Neuronal stem cell (in vitro differentiated cells): Measurements from ENCODE around the gene CFAP68.

Experiments
- DNase-seq: peaks from one replicate; pipeline ENCODE4 v3.0.0-alpha.2; 2013; ENCODE audit warnings: low spot score
- H2AFZ ChIP-seq: one replicate; pipeline ENCODE4 v1.6.1; 2013; ENCODE audit warnings: mild to moderate bottlenecking, low read length, inconsistent platforms
- H2AK5ac ChIP-seq: 2 replicates; pipeline ENCODE4 v1.6.1; 2013; ENCODE audit warnings: low read depth, mild to moderate bottlenecking, inconsistent platforms, low read length, moderate library complexity, mixed read lengths
- H2BK120ac ChIP-seq: 2 replicates; pipeline ENCODE4 v1.6.1; 2013; ENCODE audit warnings: low read depth, mild to moderate bottlenecking, inconsistent platforms, low read length, moderate library complexity, mixed read lengths
- H2BK12ac ChIP-seq: one replicate; pipeline ENCODE4 v1.6.1; 2013; ENCODE audit warnings: low read length, inconsistent platforms
- H2BK15ac ChIP-seq: 2 replicates; pipeline ENCODE4 v1.6.1; 2013; ENCODE audit warnings: mild to moderate bottlenecking, low read length, inconsistent platforms, mixed read lengths
- H2BK5ac ChIP-seq: one replicate; pipeline ENCODE4 v1.6.1; 2013; ENCODE audit warnings: inconsistent platforms, mild to moderate bottlenecking, low read length, moderate library complexity
- H3K14ac ChIP-seq: one replicate; pipeline ENCODE4 v1.6.1; 2013; ENCODE audit warnings: low read length, inconsistent platforms
- H3K18ac ChIP-seq: 2 replicates; pipeline ENCODE4 v1.6.1; 2013; ENCODE audit warnings: low read length, inconsistent platforms
- H3K23ac ChIP-seq: 2 replicates; pipeline ENCODE4 v1.6.1; 2013; ENCODE audit warnings: low read depth, mild to moderate bottlenecking, mixed read lengths, low read length, inconsistent platforms; ENCODE audit not compliant: poor library complexity
- H3K27ac ChIP-seq: replicated peaks from 3 replicates; pipeline ENCODE4 v1.5.1; 2013; ENCODE audit warnings: low read length, inconsistent platforms
- H3K27me3 ChIP-seq, 3 experiments: 2 replicates each; pipeline ENCODE4 v1.6.1; 2013; ENCODE audit warnings: low read length in 3 of 3, mild to moderate bottlenecking in 2 of 3, inconsistent platforms in 1 of 3, low read depth in 1 of 3, mixed read lengths in 1 of 3, moderate library complexity in 1 of 3; ENCODE audit not compliant: control insufficient read depth in 3 of 3, insufficient read depth in 3 of 3
- H3K36me3 ChIP-seq, 2 donors: replicated peaks in 1 of 2; 2 replicates each; pipeline ENCODE4 v1.6.1; 2013; ENCODE audit warnings: low read length in 2 of 2; ENCODE audit not compliant: control insufficient read depth in 2 of 2, insufficient read depth in 2 of 2
- H3K4ac ChIP-seq: 2 replicates; pipeline ENCODE4 v1.6.1; 2013; ENCODE audit warnings: inconsistent platforms, mild to moderate bottlenecking, low read length, moderate library complexity
- H3K4me1 ChIP-seq, 2 donors: 1 replicate in 1 of 2; 2 replicates in 1 of 2; pipeline ENCODE4 v1.6.1; 2013; ENCODE audit warnings: low read length in 2 of 2, low read depth in 1 of 2; ENCODE audit not compliant: control insufficient read depth in 2 of 2, insufficient read depth in 1 of 2
- H3K4me2 ChIP-seq: one replicate; pipeline ENCODE4 v1.6.1; 2013; ENCODE audit warnings: mild to moderate bottlenecking, low read length, inconsistent platforms; ENCODE audit not compliant: insufficient read depth, poor library complexity, severe bottlenecking
- H3K4me3 ChIP-seq, 2 donors: 2 replicates each; pipeline ENCODE4 v1.5.1; 2013; ENCODE audit warnings: low read length in 2 of 2, mild to moderate bottlenecking in 2 of 2, inconsistent platforms in 1 of 2, moderate library complexity in 1 of 2
- H3K79me1 ChIP-seq: one replicate; pipeline ENCODE4 v1.6.1; 2013; ENCODE audit warnings: low read depth, mild to moderate bottlenecking, inconsistent platforms, low read length, moderate library complexity
- H3K9ac ChIP-seq: one replicate; pipeline ENCODE4 v1.6.1; 2013; ENCODE audit warnings: mild to moderate bottlenecking, low read depth, low read length, inconsistent platforms; ENCODE audit not compliant: poor library complexity
- H3K9me3 ChIP-seq, 2 donors: replicated peaks in 1 of 2; 2 replicates each; pipeline versions ENCODE3 to v1.6.1; 2013; ENCODE audit warnings: low read length in 2 of 2, mild to moderate bottlenecking in 2 of 2, inconsistent platforms in 1 of 2, low read depth in 1 of 2, mixed read lengths in 1 of 2, moderate library complexity in 1 of 2; ENCODE audit not compliant: control insufficient read depth in 2 of 2, insufficient read depth in 1 of 2
- H4K8ac ChIP-seq: one replicate; pipeline ENCODE4 v1.6.1; 2013; ENCODE audit warnings: low read depth, mild to moderate bottlenecking, inconsistent platforms, low read length, moderate library complexity
- H4K91ac ChIP-seq: one replicate; pipeline ENCODE4 v1.6.1; 2013; ENCODE audit warnings: low read length, low read depth, mild to moderate bottlenecking, inconsistent platforms; ENCODE audit not compliant: poor library complexity
- WGBS, 2 donors: extraction: QIAGEN DNeasy Blood & Tissue Kit; methylation state at CpG; one replicate each; pipeline ENCODE4 v1.1.7; 2013; ENCODE audit warnings: missing lambda C conversion rate in 2 of 2, mixed read lengths in 1 of 2; ENCODE audit not compliant: insufficient read length in 2 of 2, insufficient replicate concordance in 1 of 2; ENCODE audit errors: extremely low coverage in 2 of 2; 5-methylcytosine and 5-hydroxymethylcytosine counted together

The CFAP68 gene

DNA sequence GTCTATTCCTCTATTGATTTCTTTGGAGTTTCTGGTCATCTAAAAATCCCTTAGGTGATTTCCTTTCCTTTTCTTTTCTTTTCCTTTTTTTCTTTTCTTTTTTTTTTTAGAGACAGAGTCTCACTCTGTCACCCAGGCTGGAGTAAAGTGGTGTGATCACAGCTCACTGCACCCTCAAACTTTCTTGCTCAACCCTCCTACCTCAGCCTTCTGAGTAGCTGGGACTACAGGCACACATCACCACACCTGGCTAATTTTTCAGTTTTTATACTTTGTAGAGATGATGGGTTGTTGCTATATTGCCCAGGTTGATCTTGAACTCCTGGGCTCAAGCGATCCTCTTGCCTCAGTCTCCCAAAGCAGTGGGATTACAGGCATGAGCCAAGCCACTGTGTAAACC, 37.4 kb downstream of the CFAP68 start:
- Histone ChIP-seq H2AFZ (no peak overlapping the region), H3K9me3 (no peaks in the 10 kb centered on the region), H3K4ac (no peak overlapping the region), H2BK5ac (no peak overlapping the region), H3K4me3 (no peak overlapping the region), H2AK5ac (no peak overlapping the region), H3K36me3 (no peaks in the 10 kb centered on the region), H4K91ac (no peak overlapping the region), H3K79me1 (no peaks in the 10 kb centered on the region), H3K23ac (no peak overlapping the region), H2BK12ac (no peak overlapping the region), H3K27ac (no peak overlapping the region), H3K4me1 (peaks cover 8 to 12% of the 10 kb centered on the region in 2 donors), H3K18ac (no peak overlapping the region), H3K27me3 (no peaks in the 10 kb centered on the region), H2BK120ac (no peak overlapping the region), H4K8ac (no peak overlapping the region), H3K9ac (no peak overlapping the region), H2BK15ac (no peak overlapping the region), H3K14ac (no peak overlapping the region), H3K4me2 (no peak overlapping the region)
- DNase-seq, result no peak
- no CpG with 5 or more reads among the region's 1 CpG for WGBS, 2 donors

DNA sequence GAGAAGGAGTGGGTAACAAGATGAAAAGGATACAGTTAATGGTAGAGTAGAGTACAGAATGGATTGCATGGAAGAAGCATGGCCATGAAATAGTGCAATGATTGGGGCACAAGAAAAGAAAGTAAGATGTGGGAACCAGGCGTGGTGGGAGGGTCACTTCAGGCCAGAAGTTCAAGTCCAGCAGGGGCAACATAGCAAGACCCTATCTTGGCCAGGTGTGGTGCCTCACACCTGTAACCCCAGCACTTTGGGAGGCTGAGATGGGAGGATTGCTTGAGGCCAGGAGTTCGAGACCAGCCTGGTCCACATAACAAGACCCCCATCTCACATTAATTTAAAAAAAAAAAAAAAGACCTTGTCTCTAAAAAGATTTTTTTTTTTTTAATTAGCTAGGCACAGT, 38.0 kb downstream of the CFAP68 start:
- peaks cover 3 to 6% of the 10 kb centered on the region in 2 donors for H3K4me1 ChIP-seq
- no peak overlapping the region for H2BK12ac ChIP-seq
- H2AK5ac ChIP-seq, result no peak overlapping the region
- no peak overlapping the region for H2BK5ac ChIP-seq
- no peak overlapping the region for H3K27ac ChIP-seq
- no peak overlapping the region for H3K9ac ChIP-seq
- no peak for DNase-seq
- H3K23ac ChIP-seq, result no peak overlapping the region
- no peak overlapping the region for H3K4ac ChIP-seq
- H3K36me3 ChIP-seq, result no peaks in the 10 kb centered on the region
- no peak overlapping the region for H4K91ac ChIP-seq
- no peak overlapping the region for H2BK120ac ChIP-seq
- H3K79me1 ChIP-seq, result no peaks in the 10 kb centered on the region
- H2BK15ac ChIP-seq, result no peak overlapping the region
- no CpG with 5 or more reads among the region's 2 CpGs for WGBS, 2 donors
- no peak overlapping the region for H4K8ac ChIP-seq
- H3K14ac ChIP-seq, result no peak overlapping the region
- H3K18ac ChIP-seq, result no peak overlapping the region
- H3K27me3 ChIP-seq, result no peaks in the 10 kb centered on the region
- H3K4me2 ChIP-seq, result no peak overlapping the region
- H3K9me3 ChIP-seq, result no peaks in the 10 kb centered on the region
- H3K4me3 ChIP-seq, result no peak overlapping the region
- H2AFZ ChIP-seq, result no peak overlapping the region

DNA sequence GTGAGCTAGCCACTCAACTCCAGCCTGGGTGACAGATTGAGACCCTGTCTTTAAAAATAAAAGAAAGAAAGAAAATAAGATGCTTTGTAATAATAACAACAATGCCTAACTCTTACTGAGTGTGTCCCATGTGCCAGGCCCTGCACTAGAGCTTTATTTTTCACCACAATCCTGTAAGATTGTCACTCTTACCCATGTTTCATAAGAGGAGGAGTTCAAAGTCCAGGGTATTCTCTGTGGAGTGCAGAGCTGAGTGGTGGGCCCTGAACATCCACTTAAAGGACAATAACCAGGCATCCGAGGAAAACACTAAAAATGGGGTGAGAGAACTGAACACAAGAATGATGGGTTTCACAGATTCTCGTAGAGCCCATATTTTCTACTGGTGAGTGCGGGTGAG, 38.4 kb downstream of the CFAP68 start:
- Histone ChIP-seq H3K36me3 (no peaks in the 10 kb centered on the region), H3K23ac (no peak overlapping the region), H3K4ac (no peak overlapping the region), H3K14ac (no peak overlapping the region), H2AK5ac (no peak overlapping the region), H2BK120ac (no peak overlapping the region), H3K4me1 (peaks cover 3 to 5% of the 10 kb centered on the region in 2 donors), H4K91ac (no peak overlapping the region), H3K18ac (no peak overlapping the region), H4K8ac (no peak overlapping the region), H3K4me3 (no peak overlapping the region), H3K4me2 (no peak overlapping the region), H3K9ac (no peak overlapping the region), H3K79me1 (no peaks in the 10 kb centered on the region), H2AFZ (peak overlapping the region; percentile 96), H2BK5ac (no peak overlapping the region), H2BK12ac (no peak overlapping the region), H3K27me3 (no peaks in the 10 kb centered on the region), H3K9me3 (no peaks in the 10 kb centered on the region), H3K27ac (no peak overlapping the region), H2BK15ac (no peak overlapping the region)
- DNase-seq, result no peak
- WGBS, 2 donors, result no CpG with 5 or more reads among the region's 3 CpGs

DNA sequence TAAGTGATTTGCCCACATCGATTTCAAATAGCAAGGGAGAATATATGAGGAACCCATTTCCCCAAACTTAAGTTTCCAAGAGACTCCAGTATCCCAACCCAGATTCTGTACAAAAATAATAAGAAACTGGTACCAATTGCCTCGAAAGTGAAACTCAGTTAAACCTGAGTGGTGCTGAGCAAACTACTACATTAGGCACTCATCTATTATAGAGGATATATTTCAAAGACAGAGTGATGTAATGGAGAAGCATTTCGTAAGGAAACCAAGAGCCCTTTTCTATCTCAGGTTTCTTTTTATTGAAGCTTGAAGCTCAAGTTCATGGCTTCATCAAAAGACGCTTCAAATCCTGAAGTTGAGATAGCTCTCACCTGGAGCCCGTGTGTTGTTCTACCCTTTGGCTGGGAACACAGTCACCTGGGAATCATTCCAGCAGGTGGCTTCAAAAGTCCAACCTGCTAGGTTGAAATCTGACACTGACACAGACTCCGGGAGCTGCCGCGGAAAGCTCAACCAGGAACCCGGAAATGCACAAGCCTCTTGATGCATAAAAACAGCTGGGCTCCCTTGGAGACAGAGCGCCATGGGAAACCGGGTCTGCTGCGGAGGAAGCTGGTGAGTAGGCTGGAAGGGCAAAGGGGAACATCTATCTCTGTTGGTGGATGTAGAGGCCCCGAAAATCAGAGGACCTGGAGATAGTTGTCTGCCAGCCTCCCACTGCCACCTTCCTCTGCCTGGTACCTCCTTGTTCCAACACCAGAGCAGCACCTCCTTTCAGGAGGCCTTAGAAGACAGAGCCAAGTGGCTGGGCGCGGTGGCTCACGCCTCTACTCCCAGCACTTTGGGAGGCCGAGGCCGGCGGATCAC, 39.3 kb downstream of the CFAP68 start, which contains the start of gene C11orf52:
Gene C11orf52 (plus strand): TSS at position 524 of the 867 bp plus-strand sequence. CDS start 60 bp downstream, at position 584.
- Histone ChIP-seq H3K4me1 (peaks cover 5 to 6% of the 10 kb centered on the region in 2 donors), H2AFZ (peak within 1 kb of the TSS; percentile 96), H2BK5ac (peak within 1 kb of the TSS; percentile 82), H3K9me3 (no peaks in the 10 kb centered on the region), H3K4me2 (peak within 1 kb of the TSS; percentile 33), H3K27ac (no peak within 1 kb of the TSS), H3K27me3 (no peaks in the 10 kb centered on the region), H3K14ac (no peak within 1 kb of the TSS), H2BK12ac (no peak within 1 kb of the TSS), H2BK120ac (no peak within 1 kb of the TSS), H3K23ac (peak within 1 kb of the TSS; percentile 91), H3K4ac (peak within 1 kb of the TSS; percentile 66), H2AK5ac (peak within 1 kb of the TSS; percentile 79), H3K18ac (peak within 1 kb of the TSS; percentile 48), H3K9ac (no peak within 1 kb of the TSS), H4K8ac (peak within 1 kb of the TSS; percentile 90), H4K91ac (no peak within 1 kb of the TSS), H3K4me3 (peak within 1 kb of the TSS in 1 of 2 donors; percentile 21), H2BK15ac (no peak within 1 kb of the TSS), H3K36me3 (no peaks in the 10 kb centered on the region), H3K79me1 (no peaks in the 10 kb centered on the region)
- DNase-seq, result no peak
- WGBS, 2 donors, result no CpG with 5 or more reads among the region's 19 CpGs
